Measurements from ENCODE around the gene GCSAM. TPM values are rescaled to one million over a fixed set of nuclear protein-coding genes. Genes with fewer than 3 reads are reported as not detected.

The GCSAM gene
- total and polyA plus RNA-seq, 2 donors (not counting 3 experiments of a cell fraction or from before 2014, with no cell fraction given), result not detected

DNA sequence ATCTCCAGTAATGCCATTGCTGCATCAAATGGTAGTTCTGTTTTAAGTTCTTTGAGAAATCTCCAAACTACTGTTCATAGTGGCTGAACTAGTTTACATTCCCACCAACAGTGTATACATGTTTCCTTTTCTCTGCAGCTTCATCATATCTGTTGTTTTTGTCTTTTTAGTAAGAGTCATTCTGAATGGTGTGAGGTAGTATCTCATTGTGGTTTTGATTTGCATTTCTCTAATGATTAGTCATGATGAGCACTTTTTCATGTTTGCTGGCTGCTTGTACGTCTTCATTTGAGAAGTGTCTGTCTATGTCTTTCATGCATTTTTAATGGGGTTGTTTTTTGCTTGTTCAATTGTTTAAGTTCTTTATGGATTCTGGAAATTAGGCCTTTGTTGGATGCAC is 10.2 kb upstream of the GCSAM start:
- H3K9me3 ChIP-seq (replicated peaks; ENCODE audit: control insufficient read depth, insufficient read depth, low read length), result no peaks in the 10 kb centered on the region
- peaks cover 3 to 5% of the 10 kb centered on the region in 2 experiments for H3K27me3 ChIP-seq (ENCODE audit: control insufficient read depth in 2 of 2, insufficient read depth in 2 of 2, low read length in 2 of 2)
- no peak overlapping the region for H3K4me3 ChIP-seq (replicated peaks in 1 of 3; ENCODE audit: insufficient read depth in 1 of 3, low read depth in 1 of 3, low read length in 3 of 3)
- dilution Hi-C loops (cut with MboI; ENCODE audit: extremely low pct_ligation_motif_present, low sequenced_read_pairs), result no loop called here
- no peaks in the 10 kb centered on the region for H3K4me1 ChIP-seq (ENCODE audit: control insufficient read depth, extremely low read depth, insufficient read depth, low read length)
- no peaks in the 10 kb centered on the region for H4K20me1 ChIP-seq (replicated peaks; ENCODE audit: control insufficient read depth, extremely low read depth, insufficient read depth, low read length)
- no peaks in the 10 kb centered on the region for H3K9me1 ChIP-seq (replicated peaks; ENCODE audit: control insufficient read depth, extremely low read depth, insufficient read depth, low read length)
- H3K9ac ChIP-seq (replicated peaks; ENCODE audit: extremely low read depth, insufficient read depth, low read length), result no peak overlapping the region
- no peaks in the 10 kb centered on the region for H3K36me3 ChIP-seq (ENCODE audit: control insufficient read depth in 2 of 2, extremely low read depth in 1 of 2, insufficient read depth in 2 of 2, low read length in 2 of 2)
- ChIA-PET CTCF (no interaction called here), POLR2A (no interaction called here)
- no peaks in the 10 kb centered on the region for H3K79me2 ChIP-seq (ENCODE audit: control insufficient read depth, insufficient read depth, low read length)
- no TSS peak for BruUV-seq (replicated peaks)
- H3K27ac ChIP-seq (ENCODE audit: insufficient read depth, low read depth, low read length), result no peak overlapping the region
- no peak overlapping the region for H2AFZ ChIP-seq (ENCODE audit: low read depth, low read length)
- no peak overlapping the region for H3K4me2 ChIP-seq (ENCODE audit: insufficient read depth, low read length)
- TF ChIP-seq, protein P1, sequence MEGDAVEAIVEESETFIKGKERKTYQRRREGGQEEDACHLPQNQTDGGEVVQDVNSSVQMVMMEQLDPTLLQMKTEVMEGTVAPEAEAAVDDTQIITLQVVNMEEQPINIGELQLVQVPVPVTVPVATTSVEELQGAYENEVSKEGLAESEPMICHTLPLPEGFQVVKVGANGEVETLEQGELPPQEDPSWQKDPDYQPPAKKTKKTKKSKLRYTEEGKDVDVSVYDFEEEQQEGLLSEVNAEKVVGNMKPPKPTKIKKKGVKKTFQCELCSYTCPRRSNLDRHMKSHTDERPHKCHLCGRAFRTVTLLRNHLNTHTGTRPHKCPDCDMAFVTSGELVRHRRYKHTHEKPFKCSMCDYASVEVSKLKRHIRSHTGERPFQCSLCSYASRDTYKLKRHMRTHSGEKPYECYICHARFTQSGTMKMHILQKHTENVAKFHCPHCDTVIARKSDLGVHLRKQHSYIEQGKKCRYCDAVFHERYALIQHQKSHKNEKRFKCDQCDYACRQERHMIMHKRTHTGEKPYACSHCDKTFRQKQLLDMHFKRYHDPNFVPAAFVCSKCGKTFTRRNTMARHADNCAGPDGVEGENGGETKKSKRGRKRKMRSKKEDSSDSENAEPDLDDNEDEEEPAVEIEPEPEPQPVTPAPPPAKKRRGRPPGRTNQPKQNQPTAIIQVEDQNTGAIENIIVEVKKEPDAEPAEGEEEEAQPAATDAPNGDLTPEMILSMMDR (IDR thresholded peaks at IDR 0.05; ENCODE audit: extremely low read depth in 1 of 2, insufficient read depth in 1 of 2, low read depth in 1 of 2, low read length in 2 of 2), result no peak
- TF ChIP-seq GATA2 (IDR thresholded peaks at IDR 0.05; ENCODE audit: insufficient read depth, insufficient read length, low read depth, low read length) (no peak), POLR2A (IDR thresholded peaks at IDR 0.05; ENCODE audit: low read depth, low read length) (no peak), POLR2AphosphoS5 (IDR thresholded peaks at IDR 0.05; ENCODE audit: insufficient read depth, low read depth, low read length) (no peak), MYC (IDR thresholded peaks at IDR 0.05; ENCODE audit: low read depth, low read length) (no peak), EZH2 (IDR thresholded peaks at IDR 0.05; ENCODE audit: borderline replicate concordance, low read depth, low read length, severe bottlenecking) (no peak), FOS (IDR thresholded peaks at IDR 0.05; ENCODE audit: borderline replicate concordance, insufficient read depth, low read length) (no peak), JUN (IDR thresholded peaks at IDR 0.05; ENCODE audit: borderline replicate concordance, insufficient read depth, insufficient read length, low read depth) (no peak)
- TF ChIP-seq, protein P2, sequence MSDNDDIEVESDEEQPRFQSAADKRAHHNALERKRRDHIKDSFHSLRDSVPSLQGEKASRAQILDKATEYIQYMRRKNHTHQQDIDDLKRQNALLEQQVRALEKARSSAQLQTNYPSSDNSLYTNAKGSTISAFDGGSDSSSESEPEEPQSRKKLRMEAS (IDR thresholded peaks at IDR 0.05; ENCODE audit: insufficient read depth, insufficient read length), result no peak
- DNase-seq (ENCODE audit: low read depth, low spot score) (no peak), FAIRE-seq (no peak)
- intact Hi-C loops (cut with micrococcal nuclease), result no loop called here

Data from endothelial cell of umbilical vein (primary cell).